ENCODE measurements around the gene S100A11.
A peak's percentile ranks its signal among the peaks of the same experiment; 100 is the strongest.
"Not testable (repeated sequence)": the region's sequence is repeated elsewhere in the genome, so short reads cannot be mapped to it uniquely, and the experiment has no call there.

Gene S100A11

GRCh38 chr1:152036267-152037216 lies at the start of gene S100A11:
Gene S100A11 (minus strand): TSS chr1:152037004. CDS start chr1:152036915, 89 bp downstream.
- peak; percentile 32 for DNase-seq

DNA sequence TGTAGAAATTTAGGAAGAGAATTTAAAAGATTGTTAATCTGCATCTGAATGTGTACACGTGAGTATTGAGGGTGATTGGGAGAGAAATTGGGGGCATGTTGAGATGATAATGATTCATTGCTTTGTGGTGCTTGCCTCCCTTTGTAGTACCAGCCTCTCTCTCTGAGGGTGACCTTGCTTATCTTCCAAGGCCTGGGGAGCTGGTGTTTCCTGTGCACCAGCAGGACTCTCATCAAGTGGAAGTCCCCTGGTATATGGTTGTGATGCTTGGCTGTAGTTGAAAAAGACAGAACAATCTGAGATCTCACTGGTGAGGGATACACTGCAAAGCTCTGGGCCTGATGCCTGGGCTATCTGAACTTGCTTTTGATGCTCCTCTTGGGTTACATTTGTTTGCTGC lies 48.0 kb upstream of the S100A11 start:
- DNase-seq, result no peak

DNA sequence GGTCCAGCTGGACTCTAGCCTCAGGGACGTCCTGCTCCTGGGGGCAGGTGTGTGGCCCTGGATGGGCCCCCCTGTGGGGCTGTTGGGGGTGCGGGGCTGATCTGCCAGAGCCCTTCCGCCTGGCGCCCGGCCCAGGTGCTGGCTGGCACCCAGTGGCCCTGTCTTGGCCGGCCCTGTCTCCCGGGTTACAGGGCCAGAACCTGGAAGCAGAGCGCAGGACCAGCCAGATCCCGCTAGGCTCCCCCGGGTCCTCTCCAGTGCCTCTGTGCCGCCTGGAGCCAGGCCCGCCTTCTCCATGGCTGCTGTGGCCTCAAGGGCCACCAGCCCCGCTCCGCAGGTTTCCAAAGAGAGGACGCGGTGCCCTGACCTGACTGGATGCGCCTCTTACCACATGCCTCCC lies 44.2 kb upstream of the S100A11 start:
- not testable (repeated sequence) for DNase-seq

DNA sequence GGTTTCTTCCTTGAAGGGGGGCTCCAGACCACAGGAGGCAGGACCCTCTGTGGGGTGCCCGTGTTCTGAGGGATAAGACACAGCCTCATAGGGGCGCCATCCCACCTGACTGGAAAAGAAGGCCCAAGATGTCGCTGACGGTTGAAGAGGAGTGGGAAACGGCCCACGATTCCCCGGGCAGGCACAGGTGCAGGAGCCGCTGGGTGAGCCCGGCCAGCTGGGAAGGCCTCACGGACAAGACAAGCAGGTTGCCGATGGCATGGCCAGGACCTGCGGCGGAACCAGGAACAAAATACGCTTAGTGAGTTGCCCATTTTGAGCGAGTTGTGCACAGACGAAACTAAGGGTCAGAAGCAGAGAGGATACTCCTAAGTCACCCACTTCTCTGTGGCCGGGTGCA lies 43.7 kb upstream of the S100A11 start:
- DNase-seq, result not testable (repeated sequence)

DNA sequence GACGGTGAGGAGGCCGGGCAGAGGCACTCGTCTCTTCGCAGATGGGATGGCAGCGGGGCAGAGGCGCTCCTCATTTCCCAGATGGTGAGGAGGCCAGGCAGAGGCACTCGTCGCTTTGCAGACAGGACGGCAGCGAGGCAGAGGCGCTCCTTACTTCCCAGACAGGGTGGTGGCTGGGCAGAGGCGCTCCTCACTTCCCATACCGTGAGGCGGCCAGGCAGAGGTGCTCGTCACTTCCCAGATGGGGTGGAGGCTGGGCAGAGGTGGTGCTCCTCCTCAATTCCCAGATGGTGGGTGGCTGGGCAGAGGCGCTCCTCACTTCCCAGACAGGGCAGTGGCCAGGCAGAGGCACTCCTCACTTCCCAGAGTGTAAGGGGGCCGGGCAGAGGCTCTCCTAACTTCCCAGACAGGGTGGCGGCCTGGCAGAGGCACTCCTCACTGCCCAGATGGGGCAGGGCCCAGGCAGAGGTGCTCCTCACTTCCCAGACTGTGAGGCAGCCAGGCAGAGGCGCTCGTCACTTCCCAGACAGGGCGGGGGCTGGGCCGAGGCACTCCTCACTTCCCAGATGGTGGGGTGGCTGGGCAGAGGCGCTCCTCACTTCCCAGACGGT lies 42.1 kb upstream of the S100A11 start:
- no peak for DNase-seq

DNA sequence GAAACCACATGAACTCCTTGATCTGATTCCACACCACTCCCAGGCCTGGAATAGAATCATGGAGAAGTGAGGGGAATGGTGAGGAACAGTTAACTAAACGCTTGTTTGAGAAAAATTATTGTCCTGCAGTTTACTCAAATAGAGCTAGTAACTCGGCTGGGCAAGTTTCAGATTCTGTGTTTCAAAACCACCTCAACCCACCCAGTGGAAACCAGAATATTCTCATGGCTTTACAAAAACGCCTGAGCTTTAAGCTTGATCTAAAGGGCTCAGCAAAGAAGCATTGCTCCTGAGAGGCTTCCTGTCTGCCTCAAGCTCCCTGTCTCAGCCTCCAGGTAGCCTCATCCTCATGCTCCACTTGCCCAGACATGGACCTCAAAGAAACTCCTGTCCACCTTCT lies 35.5 kb upstream of the S100A11 start:
- no peak for DNase-seq

DNA sequence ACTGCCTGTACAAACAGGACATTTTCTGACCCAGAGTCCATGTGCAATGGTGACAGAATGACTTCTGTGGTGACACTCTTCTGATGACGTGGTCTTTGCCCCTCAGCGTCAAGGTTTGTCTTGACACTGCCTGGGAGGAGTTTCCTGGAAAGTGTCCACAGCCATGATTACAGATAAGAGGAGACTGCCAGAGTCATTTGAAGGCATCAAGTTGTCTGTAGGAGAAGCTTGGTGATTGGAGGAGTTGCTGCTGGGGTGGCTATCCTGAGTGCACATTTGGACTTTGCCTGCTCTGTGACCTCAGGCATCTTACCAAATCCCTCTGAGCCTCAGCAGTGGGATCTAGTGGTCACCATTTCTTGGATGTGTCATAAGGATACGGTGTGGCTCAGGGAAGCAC lies 34.3 kb upstream of the S100A11 start:
- no peak for DNase-seq

DNA sequence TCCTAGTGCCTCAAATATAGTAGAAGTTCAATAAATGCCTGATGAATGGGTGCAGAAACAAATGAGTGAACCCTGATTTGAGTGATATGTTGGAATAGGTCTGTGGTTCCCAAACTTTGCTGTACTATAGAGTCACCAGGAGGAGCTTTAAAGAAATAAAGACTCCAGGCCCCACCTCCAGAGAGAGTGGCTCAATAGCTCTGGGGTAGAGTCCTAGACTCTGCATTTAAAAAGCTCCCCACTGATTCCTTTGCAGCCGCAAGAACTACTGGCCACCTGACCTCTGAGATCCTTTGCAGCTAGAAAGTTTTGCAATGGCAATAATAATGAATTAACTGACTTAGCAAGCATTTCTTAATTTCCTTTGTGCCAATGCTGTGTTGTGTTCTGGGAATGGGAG lies 31.1 kb upstream of the S100A11 start:
- no peak for DNase-seq

DNA sequence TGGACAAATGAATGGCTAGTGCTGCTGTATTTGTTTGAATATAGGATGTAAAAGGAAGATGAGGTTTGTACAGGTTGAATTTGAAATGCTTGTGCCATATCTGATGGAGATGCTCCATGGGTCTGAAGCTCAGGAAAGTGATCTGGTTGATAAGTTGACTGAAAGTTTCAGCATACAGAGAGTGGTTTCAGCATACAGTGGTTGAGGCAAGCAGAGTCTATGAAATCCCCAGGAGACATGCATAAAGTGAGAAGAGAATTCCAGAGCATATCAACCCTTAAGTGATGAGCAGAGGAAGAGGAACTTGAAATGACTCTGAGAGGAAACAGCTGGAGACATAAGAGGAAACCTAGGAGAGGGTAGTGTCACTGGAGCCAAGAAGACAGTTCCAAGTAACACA lies 30.3 kb upstream of the S100A11 start:
- DNase-seq, result no peak

- no peak for DNase-seq
Observed at GRCh38 chr1:152061952-152062351, 25.1 kb upstream of the S100A11 start.

- no peak for DNase-seq
Observed at GRCh38 chr1:152053375-152053774, 16.6 kb upstream of the S100A11 start.

GRCh38 chr1:152052606-152053005 lies 15.8 kb upstream of the S100A11 start:
- peak; percentile 84 for DNase-seq

GRCh38 chr1:152050886-152051675 lies 14.3 kb upstream of the S100A11 start:
- DNase-seq, result no peak

DNA sequence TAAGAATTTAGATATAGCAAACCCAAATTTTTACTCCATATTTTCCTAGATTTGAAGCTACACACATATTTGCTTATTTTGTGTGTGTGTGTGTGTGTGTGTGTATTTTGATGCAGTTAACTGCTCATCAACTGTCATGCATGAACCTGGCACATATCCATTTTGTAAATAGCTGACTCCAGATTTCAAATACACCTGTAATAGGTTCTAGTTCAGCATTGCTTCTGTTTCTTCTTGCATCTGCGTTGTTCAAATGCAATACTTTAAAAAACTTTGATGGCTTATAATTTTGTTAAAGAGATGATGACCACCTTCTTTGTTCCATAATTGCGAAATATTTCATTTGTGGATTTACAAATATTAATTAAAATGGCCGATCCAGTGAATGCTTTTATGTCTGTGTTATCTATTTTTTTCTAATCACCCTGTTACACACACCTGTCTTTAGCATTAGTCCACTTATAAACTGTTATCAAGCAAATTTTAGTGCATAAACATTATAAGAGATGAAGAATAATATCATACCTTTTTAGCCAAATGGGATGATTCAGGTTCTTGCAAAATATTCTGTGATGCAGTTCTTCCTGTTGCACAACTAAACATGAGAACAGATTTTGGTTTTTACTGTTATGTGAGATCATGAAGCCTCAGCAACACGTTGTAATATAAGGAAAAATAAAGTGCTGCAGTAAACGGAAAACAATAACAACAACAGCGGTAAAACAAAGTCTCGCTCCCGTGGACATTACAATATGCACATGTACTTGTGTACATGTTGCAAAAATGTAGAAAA lies 12.7 kb upstream of the S100A11 start:
- no peak for DNase-seq

DNA sequence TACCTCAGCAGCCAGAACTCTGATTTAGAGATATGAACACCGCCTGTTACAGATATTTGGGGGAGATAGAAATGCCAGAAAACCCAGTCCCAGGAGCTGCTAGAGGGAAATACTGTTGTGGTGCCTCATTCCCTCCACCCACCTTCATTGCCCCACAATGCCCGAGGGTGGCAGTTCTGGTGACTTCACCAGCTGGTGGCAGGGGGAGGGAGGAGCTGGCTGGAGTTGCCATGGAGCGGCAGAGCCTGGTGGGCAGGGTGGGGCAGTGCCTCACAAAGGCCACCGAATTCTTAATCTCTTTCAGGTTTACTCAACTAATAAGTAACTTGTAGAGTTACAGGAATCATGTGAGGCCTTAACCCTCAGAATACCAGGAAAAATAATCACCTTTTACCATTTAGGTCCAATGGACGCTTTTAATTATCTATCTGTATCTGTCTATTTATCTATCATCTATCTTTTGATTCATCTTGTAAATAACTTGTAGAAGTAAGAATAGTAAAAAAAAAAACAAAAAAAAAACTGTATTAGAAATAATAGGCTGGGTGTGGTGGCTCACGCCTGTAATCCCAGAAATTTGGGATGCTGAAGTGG lies 11.7 kb upstream of the S100A11 start:
- no peak for DNase-seq

- DNase-seq, result no peak
Observed at GRCh38 chr1:152047730-152048415, 11.1 kb upstream of the S100A11 start.

DNA sequence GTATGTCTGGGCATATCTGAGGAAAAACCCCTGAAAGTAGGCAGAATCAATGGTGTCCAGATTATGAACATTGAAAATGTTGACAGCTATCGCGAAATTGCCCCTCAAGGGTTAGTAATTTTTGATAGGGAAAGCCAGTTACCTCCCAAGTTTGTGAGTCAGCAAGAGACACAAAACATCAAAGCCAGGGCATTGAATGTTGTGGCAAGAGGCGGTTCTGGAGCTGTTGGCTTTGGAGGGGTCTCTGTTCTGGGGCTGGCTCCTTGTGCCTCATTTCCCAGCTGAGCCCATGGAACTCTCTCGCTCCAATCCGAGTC lies 10.6 kb upstream of the S100A11 start:
- DNase-seq, result no peak

- DNase-seq, result no peak
Observed at GRCh38 chr1:152044386-152044785, 7.6 kb upstream of the S100A11 start.

- DNase-seq, result no peak
Observed at GRCh38 chr1:152043870-152044269, 7.1 kb upstream of the S100A11 start.

DNA sequence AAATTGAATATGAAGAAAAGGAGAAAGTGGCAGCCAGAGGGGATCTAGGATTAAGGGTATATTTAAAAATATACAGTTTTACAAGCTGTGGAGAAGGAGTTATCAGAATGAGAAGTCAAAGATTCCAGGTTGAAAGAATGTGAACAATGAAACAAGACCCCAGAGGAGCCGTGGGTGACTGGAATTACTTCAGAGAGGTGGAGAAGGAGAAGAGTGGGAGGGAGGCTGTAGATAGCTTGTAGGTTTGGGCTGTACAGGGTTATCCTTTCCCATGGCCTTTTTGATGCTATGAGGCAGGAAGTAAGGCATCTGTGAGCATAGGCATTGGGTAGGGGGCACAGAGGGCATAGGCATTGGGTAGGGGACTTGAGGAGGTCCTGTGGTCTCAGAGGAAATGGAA lies 5.2 kb upstream of the S100A11 start:
- no peak for DNase-seq

- DNase-seq, result no peak
Observed at GRCh38 chr1:152039886-152040285, 3.1 kb upstream of the S100A11 start.

GRCh38 chr1:152039461-152039860 lies 2.7 kb upstream of the S100A11 start:
- no peak for DNase-seq

Measured in NCI-H187 treated with DMSO at 0.1 percent for 48 hours (cell line).